ENCODE measurements around the gene LSP1.
"Not testable (repeated sequence)": the region's sequence is repeated elsewhere in the genome, so short reads cannot be mapped to it uniquely, and the experiment has no call there.

The LSP1 gene

GRCh38 chr11:1873048-1873812, 20.3 kb downstream of the LSP1 start:
- ChIA-PET CTCF (interaction anchor here (1.0 kb wide), 1 partner anchor 9 kb away, joined by 4 read pairs; no protein-coding TSS in a partner anchor), POLR2A (ENCODE audit: low non-redundant PET) (no interaction called here)
- no peak for TF ChIP-seq CTCF (conservative IDR thresholded peaks at IDR 0.05; ENCODE audit: low read depth)
- peak; percentile 57 for DNase-seq (ENCODE audit: low spot score)
- H3K27ac ChIP-seq, result peak overlapping the region; percentile 100

- H3K27ac ChIP-seq, result peak overlapping the region; percentile 100
- POLR2A ChIA-PET (ENCODE audit: low non-redundant PET), result not testable (repeated sequence)
- CTCF ChIA-PET, result interaction anchor here (1.0 kb wide), 1 partner anchor 8 kb away, joined by 4 read pairs; no protein-coding TSS in a partner anchor
Observed at GRCh38 chr11:1873813-1874150, 20.9 kb downstream of the LSP1 start.

GRCh38 chr11:1874441-1875092, 21.7 kb downstream of the LSP1 start:
- POLR2A ChIA-PET (ENCODE audit: low non-redundant PET); DNase-seq (ENCODE audit: low spot score): not testable (repeated sequence)
- CTCF ChIA-PET, result interaction anchor here (0.6 to 3.4 kb wide), 3 partner anchors 24 to 277 kb away, joined by 3 to 27 read pairs (median 5); no protein-coding TSS in a partner anchor
- peak overlapping the region; percentile 100 for H3K27ac ChIP-seq

More at GRCh38 chr11:1873813-1874150, 20.9 kb downstream of the LSP1 start:
- DNase-seq (ENCODE audit: low spot score), result not testable (repeated sequence)

GRCh38 chr11:1875093-1875850, 22.4 kb downstream of the LSP1 start:
- DNase-seq (ENCODE audit: low spot score), result no peak
- ChIA-PET CTCF (interaction anchor here (0.6 to 3.4 kb wide), 7 partner anchors 25 to 284 kb away, joined by 3 to 27 read pairs (median 5); no protein-coding TSS in a partner anchor), POLR2A (ENCODE audit: low non-redundant PET) (no interaction called here)
- peak overlapping the region; percentile 100 for H3K27ac ChIP-seq
- TF ChIP-seq CTCF (conservative IDR thresholded peaks at IDR 0.05; ENCODE audit: low read depth), result no peak

GRCh38 chr11:1875851-1876301, 23.0 kb downstream of the LSP1 start:
- ChIA-PET POLR2A (ENCODE audit: low non-redundant PET) (interaction anchor here (0.9 kb wide), 1 partner anchor 42 kb away, joined by 3 read pairs; no protein-coding TSS in a partner anchor), CTCF (interaction anchor here (0.6 to 3.4 kb wide), 9 partner anchors 13 to 283 kb away, joined by 3 to 27 read pairs (median 5); partner anchors contain the start of gene SYT8)
- DNase-seq (ENCODE audit: low spot score), result not testable (repeated sequence)
- peak overlapping the region; percentile 100 for H3K27ac ChIP-seq

GRCh38 chr11:1876361-1877063, 23.6 kb downstream of the LSP1 start:
- peak; percentile 19 for DNase-seq (ENCODE audit: low spot score)
- CTCF ChIA-PET, result interaction anchor here (0.6 to 3.4 kb wide), 20 partner anchors 13 to 423 kb away, joined by 3 to 27 read pairs (median 5); partner anchors contain the start of gene SYT8
- POLR2A ChIA-PET (ENCODE audit: low non-redundant PET), result interaction anchor here (0.6 to 0.9 kb wide), 2 partner anchors 42 to 320 kb away, joined by 3 to 5 read pairs; no protein-coding TSS in a partner anchor
- TF ChIP-seq CTCF (conservative IDR thresholded peaks at IDR 0.05; ENCODE audit: low read depth), result peak; percentile 75
- H3K27ac ChIP-seq, result peak overlapping the region; percentile 100

All from RWPE1 (cell line).